K562 (cell line): ENCODE measurements around the gene SERPIND1. TPM values are rescaled to one million over a fixed set of nuclear protein-coding genes. Genes with fewer than 3 reads are reported as not detected.

Experiments used
- ATAC-seq: fragments of 200-7000 bp; cut with Tn5 transposase; 3 replicates; pipeline ENCODE4 v1.9.1; 2020; ENCODE audit warnings: moderate library complexity
- BruUV-seq: library from RNA; stranded (reverse); fragments of 400-500 nt; replicated peaks from 2 replicates; lab custom pipeline; 2021; lab: Mats Ljungman, UMichigan
- CTCF ChIA-PET: fragments of 300-600 bp; formaldehyde crosslinking; extraction: SDS; loops from one replicate; lab custom pipeline; 2021; ENCODE audit warnings: low intra/inter-chr PET ratio; lab: Yijun Ruan, JAX
- POLR2A ChIA-PET: fragments of 300-600, 350-650 bp; sonication (Branson Sonifier 250); formaldehyde crosslinking; extraction: SDS; loops from one replicate; lab custom pipeline; 2021; ENCODE audit warnings: antibody characterized with exemption, inconsistent platforms; lab: Yijun Ruan, JAX
- DNase-seq, 4 experiments: peaks; one replicate each; pipeline versions ENCODE4 v3.0.0 to v3.0.0-alpha.2; 2011 to 2018; ENCODE audit warnings: low spot score in 3 of 4, mixed read lengths in 3 of 4; ENCODE audit errors: extremely low read depth in 1 of 4
- FAIRE-seq: peaks from 2 replicates; lab custom pipeline; 2011; peaks lifted over from hg19 to GRCh38; lab: Jason Lieb, UNC
- H2AFZ ChIP-seq: 2 replicates; pipeline ENCODE4 v1.6.0; 2011; ENCODE audit warnings: low read depth, low read length, control low read depth, inconsistent platforms
- H3K27ac ChIP-seq: fragments of 200-600 bp; 3 replicates; pipeline ENCODE4 v1.8.0; 2011; ENCODE audit warnings: low read depth, mild to moderate bottlenecking, control low read depth, inconsistent platforms, low read length, moderate library complexity, mixed read lengths; ENCODE audit errors: extremely low read depth
- H3K27me3 ChIP-seq, 2 experiments: fragments of 300-600 bp in 1 of 2; 2 replicates in 1 of 2; 3 replicates in 1 of 2; pipeline versions ENCODE4 v1.6.0 to v1.8.0; 2011; ENCODE audit warnings: inconsistent platforms in 2 of 2, low read length in 2 of 2, mild to moderate bottlenecking in 1 of 2, mixed read lengths in 1 of 2, moderate library complexity in 1 of 2; ENCODE audit not compliant: control insufficient read depth in 2 of 2, insufficient read depth in 2 of 2
- H3K36me3 ChIP-seq: fragments of 300-600 bp; 3 replicates; pipeline ENCODE4 v1.8.0; 2011; ENCODE audit warnings: mild to moderate bottlenecking, low read length, inconsistent platforms; ENCODE audit not compliant: control insufficient read depth, insufficient read depth
- H3K4me1 ChIP-seq, 2 experiments: fragments of 200-600 bp in 1 of 2; replicated peaks in 1 of 2; 2 replicates in 1 of 2; 3 replicates in 1 of 2; pipeline versions ENCODE4 v1.5.1 to v1.8.0; 2011; ENCODE audit warnings: inconsistent platforms in 2 of 2, low read length in 2 of 2, mild to moderate bottlenecking in 1 of 2, mixed read lengths in 1 of 2, moderate library complexity in 1 of 2; ENCODE audit not compliant: control insufficient read depth in 2 of 2, insufficient read depth in 2 of 2
- H3K4me2 ChIP-seq: 2 replicates; pipeline ENCODE4 v1.6.1; 2011; ENCODE audit warnings: low read length, control low read depth, inconsistent platforms, mixed read lengths; ENCODE audit not compliant: insufficient read depth
- H3K4me3 ChIP-seq: fragments of 200-600 bp; sonication (generic), shearing (Covaris generic); 2 replicates; pipeline ENCODE4 v1.5.1; 2016; ENCODE audit warnings: control low read depth, inconsistent platforms
- H3K79me2 ChIP-seq: fragments of 200-600 bp; 3 replicates; pipeline ENCODE4 v1.8.0; 2011; ENCODE audit warnings: low read length, inconsistent platforms; ENCODE audit not compliant: control insufficient read depth, insufficient read depth
- H3K9ac ChIP-seq, 2 experiments: 2 replicates each; pipeline versions ENCODE4 v1.6.0 to v1.6.1; 2011; ENCODE audit warnings: low read depth in 2 of 2, low read length in 2 of 2, control low read depth in 1 of 2, inconsistent platforms in 1 of 2, mild to moderate bottlenecking in 1 of 2, mixed read lengths in 1 of 2; ENCODE audit not compliant: insufficient read depth in 1 of 2
- H3K9me1 ChIP-seq: one replicate; pipeline ENCODE4 v1.6.0; 2011; ENCODE audit warnings: inconsistent platforms, mild to moderate bottlenecking, low read length, moderate library complexity; ENCODE audit not compliant: control insufficient read depth, insufficient read depth
- H3K9me3 ChIP-seq: replicated peaks from 2 replicates; pipeline ENCODE4 v1.5.1; 2011; ENCODE audit warnings: low read depth, low read length, inconsistent platforms; ENCODE audit not compliant: control insufficient read depth, insufficient read depth
- H4K20me1 ChIP-seq: replicated peaks from 2 replicates; pipeline ENCODE4 v1.6.1; 2011; ENCODE audit warnings: low read length, inconsistent platforms, mixed read lengths; ENCODE audit not compliant: control insufficient read depth, insufficient read depth
- DMBX1 ChIP-seq: fragments of 250-450 bp; sonication (Bioruptor Pico); IDR thresholded peaks from 2 replicates; pipeline ENCODE4 v1.8.0; 2022; ENCODE audit warnings: inconsistent platforms, mild to moderate bottlenecking, moderate library complexity, borderline replicate concordance
- HMG20A ChIP-seq: fragments of 450-650 bp; formaldehyde crosslinking; conservative IDR thresholded peaks from 2 replicates; pipeline ENCODE4 v1.4.0; 2020; ENCODE audit warnings: mild to moderate bottlenecking, mixed read lengths
- IFI16 ChIP-seq: fragments of 250-450 bp; sonication (Bioruptor Pico); IDR thresholded peaks from 2 replicates; pipeline ENCODE4 v2.1.2; 2022; ENCODE audit warnings: mild to moderate bottlenecking, inconsistent platforms
- NCOA6 ChIP-seq: fragments of 450-650 bp; IDR thresholded peaks from 2 replicates; pipeline ENCODE4 v1.6.1; 2017; ENCODE audit warnings: mild to moderate bottlenecking
- RBM15 ChIP-seq: fragments of 200-400 bp; formaldehyde crosslinking; IDR thresholded peaks from 2 replicates; pipeline ENCODE4 v1.6.1; 2018; ENCODE audit warnings: mild to moderate bottlenecking, low read length, moderate library complexity; ENCODE audit not compliant: insufficient read depth
- ZNF140 ChIP-seq: fragments of 250-450 bp; sonication (Bioruptor Pico); IDR thresholded peaks from 2 replicates; pipeline ENCODE4 v1.8.0; 2021; ENCODE audit warnings: moderate library complexity, mild to moderate bottlenecking, inconsistent platforms
- ZNF277 ChIP-seq: fragments of 250-450 bp; sonication (Bioruptor Pico); IDR thresholded peaks from 2 replicates; pipeline ENCODE4 v1.8.0; 2022; ENCODE audit warnings: inconsistent platforms, mild to moderate bottlenecking, moderate library complexity, borderline replicate concordance
- ZNF655 ChIP-seq: fragments of 250-450 bp; sonication (Bioruptor Pico); IDR thresholded peaks from 2 replicates; pipeline ENCODE4 v1.5.0; 2021
- ZNF707 ChIP-seq: fragments of 250-450 bp; sonication (Bioruptor Pico); conservative IDR thresholded peaks from 2 replicates; pipeline ENCODE4 v1.8.0; 2022; ENCODE audit warnings: inconsistent platforms, mild to moderate bottlenecking, moderate library complexity
- WGBS: fragments of 100-300 bp; shearing (Covaris generic); methylation state at CpG from one replicate; pipeline ENCODE4 v1.1.6; 2016; ENCODE audit warnings: low coverage, mixed read lengths; ENCODE audit not compliant: insufficient coverage; ENCODE audit errors: missing lambda C conversion rate; 5-methylcytosine and 5-hydroxymethylcytosine counted together
- in situ Hi-C: fragments of 300-500 bp; cut with MboI; formaldehyde crosslinking; loops from 4 replicates; pipeline ENCODE4 v1.15.0; 2018; ENCODE audit warnings: inconsistent platforms, mixed read lengths
- intact Hi-C: fragments of 100-400 bp; cut with micrococcal nuclease; formaldehyde crosslinking; loops from 2 replicates; pipeline ENCODE4 v1.14.2; 2022
- polyA plus RNA-seq, 8 experiments: library from polyadenylated mRNA; depleted of rRNA in 4 of 8; stranded (reverse) in 5 of 8; unstranded in 3 of 8; fragments of >200 nt; fragmentation: Nextera tagmentation in 2 of 8; fragmentation: Illumina TruSeq in 1 of 8; extraction: Ambion mirVana in 2 of 8; extraction: Trizol in 1 of 8; gene quantifications; 2 replicates each; pipeline versions ENCODE4 v1.2.1 to v1.2.3, GENCODE V29; 2011 to 2014; ENCODE audit warnings: inconsistent platforms in 1 of 8, missing spikeins in 1 of 8
- total RNA-seq, 7 experiments: library from RNA; depleted of rRNA in 6 of 7; stranded (reverse); fragments of >200 nt in 6 of 7; fragmentation: Illumina TruSeq in 2 of 7; extraction: Trizol in 2 of 7; gene quantifications; 2 replicates each; pipeline versions ENCODE4 v1.2.1 to v1.2.3, GENCODE V29; 2011 to 2021; ENCODE audit warnings: low replicate concordance in 1 of 7
- TF ChIP-seq, protein P1 (sequence below): fragments of 450-650 bp; formaldehyde crosslinking; IDR thresholded peaks from 2 replicates; pipeline ENCODE4 v1.4.0; 2022; ENCODE audit warnings: mild to moderate bottlenecking, moderate library complexity
- TF ChIP-seq, protein P2 (sequence below), 3 experiments: fragments of 200-800 bp in 1 of 3; sonication (Bioruptor generic) in 1 of 3; sonication (generic) in 1 of 3; formaldehyde crosslinking in 1 of 3; IDR thresholded peaks; 2 replicates each; pipeline versions ENCODE4 v1.6.1 to v1.8.0; 2016 to 2022; ENCODE audit warnings: mild to moderate bottlenecking in 2 of 3, missing compliant biosample characterization in 2 of 3, missing genetic modification characterization in 2 of 3, missing genetic modification reagents in 1 of 3
- TF ChIP-seq, protein P3 (sequence below): fragments of 250-450 bp; sonication (Bioruptor Pico); IDR thresholded peaks from 2 replicates; pipeline ENCODE4 v1.9.0; 2021; ENCODE audit warnings: mild to moderate bottlenecking, inconsistent platforms

SERPIND1 gene
- total and polyA plus RNA-seq, 9 of the 15 experiments (the other 6 are each of a cell fraction or from before 2014, with no cell fraction given) = 0.04 to 0.11 (median 0.09) TPM; not detected in 6

- Histone ChIP-seq H2AFZ (no peak overlapping the region), H3K4me1 (peaks cover 9 to 15% of the 10 kb centered on the region in 2 experiments), H3K36me3 (peaks cover 45% of the 10 kb centered on the region; the same call in 2 of the 3 replicates), H3K4me3 (no peak overlapping the region), H3K79me2 (no peaks in the 10 kb centered on the region), H4K20me1 (peaks cover 70% of the 10 kb centered on the region), H3K27ac (no peak overlapping the region), H3K4me2 (no peak overlapping the region), H3K9ac (no peak overlapping the region), H3K9me3 (no peaks in the 10 kb centered on the region), H3K9me1 (peaks cover 13% of the 10 kb centered on the region), H3K27me3 (no peaks in the 10 kb centered on the region)
- no peak for ATAC-seq
- in situ Hi-C loops (loop anchor here (25.0 kb wide), 2 partner anchors 354 to 1946 kb away; no protein-coding TSS in a partner anchor), intact Hi-C loops (loop anchor here (5.0 kb wide), 2 partner anchors 41 to 176 kb away; no protein-coding TSS in a partner anchor)
- CTCF ChIA-PET = interaction anchor here (0.8 to 3.5 kb wide), 2 partner anchors 86 to 177 kb away, joined by 3 to 22 read pairs; no protein-coding TSS in a partner anchor
- POLR2A ChIA-PET = interaction anchor here (0.6 to 3.8 kb wide), 8 partner anchors 8 to 219 kb away, joined by 3 to 12 read pairs (median 3); partner anchors contain the start of genes SERPIND1 and THAP7
- no peak for DNase-seq
- FAIRE-seq = no peak
- BruUV-seq = no TSS peak
- 83% methylated on average over 3 of the region's 3 CpGs for WGBS
- TF ChIP-seq ZNF140 (CRISPR knock-in tag) (0 out of 2 replicates have a peak, but pooled peaks have one; percentile 50), NCOA6 (no peak), HMG20A (no peak), IFI16 (0 out of 2 replicates have a peak, but pooled peaks have one; percentile 34), RBM15 (no peak), DMBX1 (CRISPR knock-in tag) (0 out of 2 replicates have a peak, but pooled peaks have one; percentile 26), ZNF277 (CRISPR knock-in tag) (0 out of 2 replicates have a peak, but pooled peaks have one; percentile 66), ZNF707 (CRISPR knock-in tag) (0 out of 2 replicates have a peak, but pooled peaks have one; percentile 26), ZNF655 (CRISPR knock-in tag) (no peak)
- TF ChIP-seq, protein P1, sequence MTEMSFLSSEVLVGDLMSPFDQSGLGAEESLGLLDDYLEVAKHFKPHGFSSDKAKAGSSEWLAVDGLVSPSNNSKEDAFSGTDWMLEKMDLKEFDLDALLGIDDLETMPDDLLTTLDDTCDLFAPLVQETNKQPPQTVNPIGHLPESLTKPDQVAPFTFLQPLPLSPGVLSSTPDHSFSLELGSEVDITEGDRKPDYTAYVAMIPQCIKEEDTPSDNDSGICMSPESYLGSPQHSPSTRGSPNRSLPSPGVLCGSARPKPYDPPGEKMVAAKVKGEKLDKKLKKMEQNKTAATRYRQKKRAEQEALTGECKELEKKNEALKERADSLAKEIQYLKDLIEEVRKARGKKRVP (CRISPR knock-in tag) = 0 out of 2 replicates have a peak, but pooled peaks have one; percentile 24
- TF ChIP-seq, protein P2, sequence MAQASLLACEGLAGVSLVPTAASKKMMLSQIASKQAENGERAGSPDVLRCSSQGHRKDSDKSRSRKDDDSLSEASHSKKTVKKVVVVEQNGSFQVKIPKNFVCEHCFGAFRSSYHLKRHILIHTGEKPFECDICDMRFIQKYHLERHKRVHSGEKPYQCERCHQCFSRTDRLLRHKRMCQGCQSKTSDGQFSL (CRISPR knock-in tag; IDR thresholded peaks at IDR 0.05) = no peak
- TF ChIP-seq, protein P2 (tag; IDR thresholded peaks at IDR 0.05) = no peak
- TF ChIP-seq, protein P3, sequence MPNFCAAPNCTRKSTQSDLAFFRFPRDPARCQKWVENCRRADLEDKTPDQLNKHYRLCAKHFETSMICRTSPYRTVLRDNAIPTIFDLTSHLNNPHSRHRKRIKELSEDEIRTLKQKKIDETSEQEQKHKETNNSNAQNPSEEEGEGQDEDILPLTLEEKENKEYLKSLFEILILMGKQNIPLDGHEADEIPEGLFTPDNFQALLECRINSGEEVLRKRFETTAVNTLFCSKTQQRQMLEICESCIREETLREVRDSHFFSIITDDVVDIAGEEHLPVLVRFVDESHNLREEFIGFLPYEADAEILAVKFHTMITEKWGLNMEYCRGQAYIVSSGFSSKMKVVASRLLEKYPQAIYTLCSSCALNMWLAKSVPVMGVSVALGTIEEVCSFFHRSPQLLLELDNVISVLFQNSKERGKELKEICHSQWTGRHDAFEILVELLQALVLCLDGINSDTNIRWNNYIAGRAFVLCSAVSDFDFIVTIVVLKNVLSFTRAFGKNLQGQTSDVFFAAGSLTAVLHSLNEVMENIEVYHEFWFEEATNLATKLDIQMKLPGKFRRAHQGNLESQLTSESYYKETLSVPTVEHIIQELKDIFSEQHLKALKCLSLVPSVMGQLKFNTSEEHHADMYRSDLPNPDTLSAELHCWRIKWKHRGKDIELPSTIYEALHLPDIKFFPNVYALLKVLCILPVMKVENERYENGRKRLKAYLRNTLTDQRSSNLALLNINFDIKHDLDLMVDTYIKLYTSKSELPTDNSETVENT (CRISPR knock-in tag) = no peak
Measured at GRCh38 chr22:20783300-20783673, 9.4 kb downstream of the SERPIND1 start.
